ENCODE measurements around the gene NADSYN1.
"Not testable (repeated sequence)": the region's sequence is repeated elsewhere in the genome, so short reads cannot be mapped to it uniquely, and the experiment has no call there.

The NADSYN1 gene

DNA sequence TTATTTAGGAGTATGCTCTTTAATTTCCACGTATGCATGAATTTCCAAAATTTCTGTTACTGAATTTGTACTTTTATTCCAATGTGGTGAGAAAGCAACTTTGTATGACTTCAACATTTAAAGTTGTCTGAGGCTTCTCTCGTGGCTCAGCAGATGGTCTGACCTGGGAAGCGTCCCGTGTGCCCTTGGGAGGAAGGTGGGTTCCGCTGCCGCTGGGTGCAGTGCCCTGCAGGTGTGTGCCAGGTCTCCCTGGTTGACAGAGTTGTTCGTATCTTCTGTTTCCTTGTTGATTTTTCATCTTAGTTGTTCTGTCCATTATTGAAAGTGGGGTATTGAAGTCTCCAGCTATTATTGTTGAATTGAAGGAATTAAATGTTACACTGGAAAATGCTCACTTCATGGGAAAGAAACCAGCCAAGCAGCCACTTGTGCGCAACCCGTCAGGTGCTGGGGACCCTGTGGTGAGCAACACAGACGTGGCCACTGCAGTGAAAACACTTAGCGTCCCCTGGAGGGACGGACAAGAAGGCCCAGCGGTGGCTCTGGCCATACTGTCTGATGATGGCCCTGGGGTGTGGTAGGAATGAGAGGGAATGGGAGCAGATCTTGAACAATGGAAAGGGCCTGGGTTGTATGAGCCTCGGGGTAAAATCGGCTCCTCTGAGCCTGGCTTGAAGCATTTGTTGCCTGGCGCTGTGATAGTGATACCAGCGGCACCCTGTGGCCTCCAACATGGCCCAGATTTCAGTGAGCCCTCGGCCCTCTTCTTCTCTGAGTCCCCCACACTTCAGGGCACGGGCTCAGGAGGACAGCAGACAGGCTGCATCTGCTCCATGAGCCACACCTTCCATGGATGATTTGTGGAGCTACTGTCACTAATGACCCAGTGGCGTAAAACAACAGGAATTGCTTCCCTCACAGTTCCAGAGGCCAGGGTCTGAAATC lies 42.6 kb downstream of the NADSYN1 start:
- DNase-seq = no peak

DNA sequence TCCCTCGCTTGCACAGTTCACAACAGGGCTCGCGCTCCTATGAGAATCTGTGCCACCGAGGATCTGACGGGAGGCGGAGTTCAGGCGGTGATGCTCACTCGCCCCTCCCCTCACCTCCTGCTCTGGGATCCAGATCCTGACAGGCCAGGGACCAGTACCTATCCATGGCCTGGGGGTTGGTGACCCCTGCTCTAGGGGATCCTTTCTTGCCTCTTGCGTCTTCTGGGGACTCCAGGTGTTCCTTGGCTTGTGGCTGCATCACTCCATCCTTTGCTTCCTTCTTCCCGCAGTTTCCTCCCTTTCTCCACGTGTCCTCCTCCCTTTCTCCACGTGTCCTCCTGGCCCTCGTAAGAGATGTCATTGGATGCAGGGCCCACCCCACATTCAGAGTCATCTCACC lies 43.4 kb downstream of the NADSYN1 start:
- no peak for DNase-seq

DNA sequence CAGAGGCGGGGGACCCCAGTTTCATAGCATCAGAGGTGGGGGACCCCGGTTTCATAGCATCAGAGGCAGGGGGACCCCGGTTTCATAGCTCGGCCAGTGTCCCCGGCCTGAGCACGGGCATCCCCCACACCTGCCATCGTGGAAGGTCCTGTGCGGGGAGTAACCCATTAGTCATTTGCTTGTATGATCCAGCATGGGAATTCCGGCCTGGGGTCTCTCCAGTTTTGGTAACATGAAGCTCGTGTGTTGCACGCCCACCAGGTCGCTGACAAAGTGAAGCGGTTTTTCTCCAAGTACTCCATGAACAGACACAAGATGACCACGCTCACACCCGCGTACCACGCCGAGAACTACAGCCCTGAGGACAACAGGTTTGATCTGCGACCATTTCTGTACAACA lies 45.1 kb downstream of the NADSYN1 start:
- no peak for DNase-seq

DNA sequence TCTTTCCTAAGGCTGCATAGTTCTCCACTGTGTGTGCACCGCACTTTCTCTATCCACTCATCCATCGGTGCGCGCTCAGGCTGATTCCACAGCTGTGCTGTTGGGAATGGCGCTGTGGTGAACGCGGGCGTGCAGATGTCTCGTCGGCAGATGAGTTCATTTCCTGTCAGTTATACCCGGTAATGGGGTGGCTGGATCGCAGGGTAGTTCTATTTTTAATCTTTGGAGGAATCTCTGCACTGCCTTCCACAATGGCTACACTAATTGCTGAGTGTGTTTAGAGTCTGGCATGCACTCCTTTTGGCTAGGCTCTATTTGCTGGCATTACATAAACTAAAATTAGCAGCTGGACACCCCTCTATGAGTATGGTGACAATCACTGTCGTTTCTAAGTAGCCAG lies 46.1 kb downstream of the NADSYN1 start:
- DNase-seq = no peak

DNA sequence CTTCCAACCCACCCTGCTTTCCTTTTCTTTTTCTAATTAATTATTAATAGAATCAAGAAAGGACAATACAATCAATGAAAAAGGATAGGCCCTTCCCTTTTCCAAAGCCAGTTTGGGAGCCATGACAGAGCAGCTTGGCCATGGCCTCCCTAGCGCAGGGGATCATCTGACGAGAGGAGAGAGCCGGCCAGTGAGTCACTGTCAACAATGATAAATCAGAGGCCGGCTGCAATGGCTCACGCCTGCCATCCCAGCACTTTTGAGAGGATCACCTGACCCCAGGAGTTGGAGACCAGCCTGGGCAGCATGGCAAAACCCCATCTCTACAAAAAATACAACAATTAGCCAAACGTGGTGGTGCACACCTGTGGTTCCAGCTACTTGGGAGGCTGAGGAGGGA lies 46.5 kb downstream of the NADSYN1 start:
- no peak for DNase-seq

DNA sequence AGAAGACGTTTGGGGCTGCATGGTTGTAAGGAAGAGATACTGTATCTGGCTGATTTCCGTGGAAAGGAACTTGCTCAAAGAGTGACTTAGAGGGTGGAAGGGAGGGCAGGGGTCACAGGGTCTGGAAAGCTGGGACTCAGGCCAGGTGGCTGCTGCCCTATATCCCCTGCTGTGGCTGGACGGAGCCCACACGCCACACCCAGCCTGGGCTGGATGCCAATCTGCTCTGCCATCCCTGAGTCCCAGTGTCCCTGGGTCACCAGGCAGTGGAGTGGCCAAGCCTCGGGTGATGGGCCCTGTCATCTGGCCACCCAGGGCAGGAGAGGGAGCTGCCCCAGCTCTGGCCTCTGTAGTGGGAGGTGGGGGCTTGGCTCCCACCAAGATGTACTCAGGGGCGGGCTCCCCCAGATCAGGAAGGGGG lies 47.6 kb downstream of the NADSYN1 start:
- no peak for DNase-seq

DNA sequence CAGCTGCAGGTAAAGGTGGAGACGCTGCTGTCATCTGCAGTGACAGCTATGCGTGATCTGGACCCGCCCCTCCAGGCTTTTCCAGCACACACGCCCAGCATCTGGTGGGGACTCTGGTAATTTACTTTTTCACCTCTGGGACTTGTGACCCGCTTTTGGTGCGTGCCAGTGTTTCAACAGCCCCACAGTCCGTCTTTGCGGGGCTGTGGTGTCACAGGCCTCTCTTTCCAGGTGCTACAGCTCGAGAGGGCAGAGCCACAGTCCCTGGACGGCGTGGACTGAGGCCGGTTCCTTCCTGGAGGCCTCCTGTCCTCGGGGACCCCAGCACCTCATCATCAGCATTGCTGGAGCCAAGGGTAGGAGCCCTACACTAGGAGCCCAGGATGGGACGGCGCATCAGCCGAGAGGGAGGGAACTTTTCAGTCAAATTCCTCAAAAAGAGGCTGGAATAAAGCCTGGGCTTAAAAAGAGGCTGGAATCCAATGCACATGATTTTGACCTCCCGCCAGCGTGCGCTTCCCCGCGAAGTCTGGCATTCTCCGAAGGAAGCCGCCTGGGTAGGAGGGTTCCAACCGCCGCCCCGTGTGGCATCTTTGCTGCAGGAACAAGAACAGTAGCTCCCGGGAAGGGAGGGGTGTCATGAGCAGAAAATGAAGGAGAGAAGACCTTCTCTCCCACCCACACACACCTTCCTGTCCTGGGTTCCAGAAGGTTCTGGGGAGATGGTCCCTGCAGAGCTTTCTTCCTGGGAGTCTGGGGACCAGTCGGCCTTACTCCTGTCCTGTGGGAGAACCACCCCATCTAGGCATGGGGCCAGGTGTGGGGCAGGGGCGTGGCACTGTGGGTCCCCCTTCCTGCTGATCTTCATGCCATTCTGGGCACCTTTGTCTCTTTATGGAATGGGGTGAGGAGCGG lies 48.3 kb downstream of the NADSYN1 start:
- no peak for DNase-seq

DNA sequence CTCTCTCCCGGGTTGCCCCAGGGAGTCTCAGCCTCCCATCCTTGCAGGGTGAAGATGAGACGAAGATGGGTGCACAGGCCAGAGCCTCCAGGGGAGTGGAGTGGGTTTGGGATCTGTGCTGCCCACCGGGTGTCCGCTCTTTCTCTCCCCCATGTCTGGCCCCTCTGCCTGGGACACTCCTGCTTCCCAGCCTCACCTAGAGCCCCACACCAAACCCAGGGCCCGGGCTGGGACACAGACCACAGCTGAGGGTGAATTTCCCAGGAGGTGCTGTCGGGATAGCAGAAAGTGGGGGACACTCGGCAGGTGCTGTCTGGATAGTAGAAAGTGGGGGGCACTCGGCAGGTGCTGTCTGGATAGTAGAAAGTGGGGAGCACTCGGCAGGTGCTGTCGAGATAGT lies 49.0 kb downstream of the NADSYN1 start:
- DNase-seq = no peak

DNA sequence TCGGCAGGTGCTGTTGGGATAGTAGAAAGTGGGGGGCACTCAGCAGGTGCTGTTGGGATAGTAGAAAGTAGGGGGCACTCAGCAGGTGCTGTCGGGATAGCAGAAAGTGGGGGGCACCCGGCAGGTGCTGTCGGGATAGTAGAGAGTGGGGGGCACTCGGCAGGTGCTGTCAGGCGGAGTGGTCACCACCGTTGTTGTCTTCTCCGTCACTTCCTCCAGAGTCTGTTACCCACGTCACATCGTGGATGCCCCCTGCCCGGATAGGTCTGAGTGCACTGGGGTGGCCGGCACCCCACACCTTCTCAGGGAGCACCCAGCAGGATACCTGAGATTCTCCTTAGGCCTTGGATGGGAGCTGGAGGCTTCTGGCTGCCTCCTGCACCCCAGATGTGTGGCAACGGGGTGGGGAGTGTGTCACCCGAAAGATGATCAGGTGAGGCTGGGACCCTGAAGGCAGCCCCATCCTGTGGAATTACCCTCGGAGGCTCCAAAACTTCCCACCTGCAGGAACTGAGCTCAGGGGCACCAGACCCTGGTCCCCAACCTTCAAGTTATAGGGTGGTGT lies 50.0 kb downstream of the NADSYN1 start:
- DNase-seq = no peak

DNA sequence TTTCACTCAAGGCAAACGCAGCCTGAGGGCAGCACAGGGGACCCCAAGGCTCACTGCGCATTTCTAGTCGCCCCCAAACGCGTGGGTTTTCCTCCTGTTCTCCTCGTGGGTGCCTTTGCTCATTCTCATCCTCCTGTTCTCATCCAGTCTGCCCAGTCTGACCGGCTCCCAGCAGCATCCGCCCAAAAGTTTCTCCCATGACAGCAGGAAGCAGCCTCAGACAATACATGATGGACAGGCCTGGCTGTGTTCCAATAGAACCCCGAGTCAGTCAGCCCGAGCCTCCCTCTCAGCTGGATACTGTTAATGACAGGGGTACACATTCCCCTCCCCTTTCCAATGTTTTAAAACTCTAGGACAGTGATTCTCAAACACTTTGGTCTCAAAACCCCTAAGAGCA lies 51.5 kb downstream of the NADSYN1 start:
- DNase-seq = no peak

DNA sequence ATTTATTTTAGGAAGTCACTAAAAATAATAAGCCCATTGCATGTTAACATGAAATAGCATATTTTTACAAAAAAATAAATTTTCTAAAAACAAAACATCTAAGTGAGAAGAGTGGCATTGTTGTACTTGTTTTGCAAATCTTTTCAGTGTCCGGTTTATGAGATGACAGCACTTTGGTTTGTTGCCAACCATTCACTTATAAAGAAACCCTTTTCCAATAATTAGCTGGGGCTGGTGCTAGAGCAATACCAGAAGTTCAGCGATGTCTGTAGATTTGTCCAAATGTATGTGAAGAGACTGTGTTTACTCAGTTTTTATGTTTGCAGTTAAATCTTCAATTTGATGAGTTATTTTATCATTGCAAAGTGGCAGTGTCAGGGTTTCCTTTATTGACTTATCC lies 52.0 kb downstream of the NADSYN1 start:
- no peak for DNase-seq

DNA sequence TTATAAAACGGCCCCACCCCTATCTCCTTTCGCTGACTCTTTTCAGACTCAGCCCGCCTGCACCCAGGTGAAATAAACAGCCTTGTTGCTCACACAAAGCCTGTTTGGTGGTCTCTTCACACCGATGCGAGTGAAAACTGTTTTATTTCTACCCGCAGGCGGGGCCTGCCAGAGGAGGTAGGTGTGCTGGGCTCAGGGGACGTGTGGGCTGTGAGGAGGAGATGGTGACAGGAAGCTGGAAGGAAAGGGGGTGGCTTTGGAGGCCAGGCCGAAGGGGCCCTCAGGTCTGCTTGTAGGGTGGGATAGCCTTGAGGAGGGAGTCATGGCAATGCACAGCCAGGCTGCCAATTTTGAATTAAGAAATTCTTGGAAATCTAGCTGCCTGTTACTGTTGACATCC lies 52.8 kb downstream of the NADSYN1 start:
- DNase-seq = no peak

DNA sequence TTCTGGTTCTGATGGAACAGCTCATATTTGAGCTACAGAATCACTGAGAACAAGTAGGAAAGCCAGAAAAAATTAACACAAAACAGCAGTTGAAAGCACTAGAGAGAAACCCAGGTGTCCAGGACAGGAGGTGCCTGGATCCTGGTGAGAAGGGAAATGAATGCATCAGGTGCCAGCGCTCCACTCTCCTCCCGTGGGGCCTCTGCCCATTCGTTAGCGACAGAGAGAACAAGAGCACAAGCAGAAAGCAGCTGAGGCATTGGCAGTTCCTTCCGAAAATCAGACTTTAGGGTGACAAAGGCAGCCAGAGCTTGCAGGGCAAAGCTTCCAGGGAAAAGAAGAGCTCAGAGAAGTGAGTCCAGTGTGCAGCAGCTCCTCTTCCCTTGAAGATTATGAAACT lies 54.1 kb downstream of the NADSYN1 start:
- DNase-seq = no peak

DNA sequence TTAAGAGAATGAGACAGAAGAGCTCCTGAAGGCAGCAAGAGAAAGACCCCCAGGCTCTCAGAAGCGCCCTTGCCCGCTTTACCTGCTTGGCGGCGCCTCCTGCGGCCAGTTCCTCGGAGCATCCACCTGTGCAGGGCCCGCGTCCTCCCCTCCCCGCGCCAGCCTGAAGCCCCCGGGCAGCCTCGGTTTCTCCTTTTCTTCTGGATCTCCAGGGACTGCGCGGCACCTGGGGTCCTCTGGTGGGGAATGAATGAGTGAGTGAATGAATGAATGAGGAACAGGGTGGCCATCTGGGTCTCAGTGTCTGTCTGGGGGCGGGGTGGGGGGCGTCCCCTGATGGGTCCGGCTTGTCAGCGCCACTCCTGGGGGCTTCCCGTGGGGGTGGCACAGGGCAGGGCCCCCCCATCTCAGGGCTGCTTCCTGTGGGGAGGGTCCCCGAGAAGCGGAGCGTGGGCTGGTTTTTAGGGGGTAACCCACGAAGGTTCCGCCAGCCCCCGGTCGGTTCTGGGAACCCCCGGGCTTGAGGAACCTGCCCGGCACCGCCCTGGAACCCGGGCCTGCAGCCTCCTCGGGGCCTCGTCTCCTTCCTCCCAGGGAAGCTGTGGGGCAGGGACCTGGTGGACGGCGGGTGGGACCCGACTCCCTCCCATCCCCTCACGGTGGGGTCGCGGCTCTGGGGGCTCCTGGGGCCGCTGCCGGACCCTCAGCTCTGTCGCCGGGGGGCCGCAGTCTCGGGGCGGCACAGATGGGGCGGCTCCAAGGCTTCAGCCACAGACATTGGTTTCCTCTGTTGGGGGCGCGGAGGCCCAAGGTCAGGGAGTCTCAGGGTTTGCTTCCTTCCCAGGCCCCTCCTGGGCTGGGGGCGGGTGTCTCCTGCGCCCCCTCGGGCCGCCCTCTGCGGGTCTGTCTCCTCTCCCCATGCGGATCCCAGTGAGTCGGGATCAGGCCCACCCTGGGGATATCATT lies 65.8 kb downstream of the NADSYN1 start:
- DNase-seq = no peak

DNA sequence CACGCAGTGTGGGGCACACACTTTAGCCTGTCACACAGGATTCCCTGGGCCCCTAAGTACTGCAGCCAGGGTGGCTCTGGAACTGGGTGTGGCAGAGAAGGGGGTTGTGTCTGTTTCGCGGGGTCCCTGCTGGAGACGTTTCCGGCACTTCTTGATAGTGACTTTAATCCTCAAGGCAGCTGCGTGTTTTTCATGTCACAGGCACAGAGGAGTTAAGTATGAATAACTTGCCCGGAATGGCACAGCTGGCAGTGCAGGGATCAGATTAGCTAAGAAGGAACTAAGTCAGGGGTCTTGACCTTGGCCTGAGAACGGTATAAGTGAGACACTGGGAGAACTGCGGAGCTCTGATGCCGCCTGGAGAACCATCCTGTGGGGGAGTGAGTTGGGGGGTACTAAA lies 66.5 kb downstream of the NADSYN1 start:
- no peak for DNase-seq

DNA sequence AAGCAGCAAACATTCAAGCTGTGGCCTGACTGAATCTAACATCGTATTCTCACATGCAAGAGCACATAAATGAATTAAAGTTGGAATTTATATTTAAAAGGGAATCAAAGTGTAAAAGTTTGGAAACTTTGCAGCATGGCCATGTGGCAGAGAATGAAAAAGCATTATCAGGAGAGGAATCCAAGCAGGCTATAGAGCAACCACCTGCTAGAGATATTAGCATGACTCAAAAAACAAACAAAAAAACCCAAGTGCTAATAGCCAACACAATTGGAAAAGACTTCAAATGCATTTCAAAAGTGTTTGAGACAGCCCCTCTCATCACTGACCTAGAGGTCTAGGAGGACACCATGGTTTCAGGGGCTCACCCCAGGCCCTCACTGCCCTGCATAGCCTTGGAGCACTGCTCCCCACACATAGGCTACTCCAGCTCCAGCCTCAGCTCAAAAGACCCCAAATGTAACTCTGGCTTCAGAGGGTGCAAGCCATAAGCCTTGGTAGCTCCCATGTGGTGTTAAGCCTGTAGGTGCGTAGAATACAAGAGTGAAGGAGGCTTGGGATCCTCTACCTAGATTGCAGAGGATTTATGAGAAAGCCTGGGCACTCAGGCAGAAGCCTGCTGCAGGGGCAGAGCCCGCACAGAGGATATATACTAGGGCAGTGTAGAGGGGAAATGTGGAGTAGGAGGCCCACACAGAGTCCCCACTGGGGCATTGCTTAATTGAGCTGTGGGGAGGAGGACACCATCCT lies 72.4 kb downstream of the NADSYN1 start:
- no peak for DNase-seq

DNA sequence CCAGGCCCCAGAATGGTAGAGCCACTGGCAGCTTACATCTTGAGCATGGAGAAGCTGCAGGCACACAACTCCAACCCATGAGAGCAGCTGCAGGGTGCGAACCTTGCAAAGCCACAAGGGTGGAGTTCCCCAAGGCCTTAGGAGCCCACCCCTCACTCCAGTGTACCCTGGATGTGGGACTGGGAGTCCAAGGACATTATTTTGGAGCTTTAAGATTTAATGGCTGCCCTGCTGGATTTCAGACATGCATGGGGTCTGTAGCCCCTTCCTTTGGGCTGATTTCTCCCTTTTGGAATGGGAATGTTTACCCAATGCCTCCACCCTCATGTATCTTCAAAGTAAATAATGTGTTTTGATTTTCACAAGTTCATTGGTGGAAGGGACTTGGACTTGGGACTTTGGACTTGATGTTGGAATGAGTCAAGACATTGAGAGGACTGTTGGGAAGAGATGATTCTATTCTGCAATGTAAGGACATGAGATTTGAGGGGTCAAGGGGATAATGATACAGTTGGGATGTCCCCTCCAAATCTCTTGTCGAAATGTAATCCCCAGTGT lies 73.0 kb downstream of the NADSYN1 start:
- no peak for DNase-seq

DNA sequence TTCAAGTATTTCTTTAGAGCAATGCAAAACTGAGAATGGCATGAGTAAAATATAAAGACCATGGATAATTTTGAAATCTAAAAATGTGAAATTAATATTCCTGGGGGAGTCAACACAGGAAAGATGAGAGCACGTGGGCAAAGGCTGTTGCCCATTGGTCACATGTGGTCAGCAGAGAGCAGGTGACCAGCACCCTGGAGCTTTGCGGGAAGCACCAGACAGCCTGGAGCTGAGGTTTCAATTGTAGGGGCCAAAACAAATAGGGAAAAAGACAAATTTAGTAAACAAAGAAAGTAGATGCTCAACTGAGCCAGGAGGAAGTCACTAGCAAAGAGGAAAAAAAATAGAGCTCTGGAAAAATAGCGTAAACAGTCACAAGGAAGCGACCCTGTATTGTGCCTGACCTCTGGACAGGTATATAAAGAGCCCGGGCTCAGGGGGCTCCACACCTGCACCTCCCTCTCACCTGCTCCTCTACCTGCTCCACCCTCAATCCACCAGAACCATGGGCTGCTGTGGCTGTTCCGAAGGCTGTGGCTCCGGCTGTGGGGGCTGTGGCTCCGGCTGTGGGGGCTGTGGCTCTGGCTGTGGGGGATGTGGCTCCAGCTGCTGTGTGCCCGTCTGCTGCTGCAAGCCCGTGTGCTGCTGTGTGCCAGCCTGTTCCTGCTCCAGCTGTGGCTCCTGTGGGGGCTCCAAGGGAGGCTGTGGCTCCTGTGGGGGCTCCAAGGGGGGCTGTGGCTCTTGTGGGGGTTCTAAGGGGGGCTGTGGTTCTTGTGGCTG lies 74.0 kb downstream of the NADSYN1 start, which contains the start of gene KRTAP5-7:
TSS of gene KRTAP5-7 (plus strand) at position 472 of the 780 bp plus-strand sequence. CDS start at position 506, 34 bp downstream.
- DNase-seq = not testable (repeated sequence)

DNA sequence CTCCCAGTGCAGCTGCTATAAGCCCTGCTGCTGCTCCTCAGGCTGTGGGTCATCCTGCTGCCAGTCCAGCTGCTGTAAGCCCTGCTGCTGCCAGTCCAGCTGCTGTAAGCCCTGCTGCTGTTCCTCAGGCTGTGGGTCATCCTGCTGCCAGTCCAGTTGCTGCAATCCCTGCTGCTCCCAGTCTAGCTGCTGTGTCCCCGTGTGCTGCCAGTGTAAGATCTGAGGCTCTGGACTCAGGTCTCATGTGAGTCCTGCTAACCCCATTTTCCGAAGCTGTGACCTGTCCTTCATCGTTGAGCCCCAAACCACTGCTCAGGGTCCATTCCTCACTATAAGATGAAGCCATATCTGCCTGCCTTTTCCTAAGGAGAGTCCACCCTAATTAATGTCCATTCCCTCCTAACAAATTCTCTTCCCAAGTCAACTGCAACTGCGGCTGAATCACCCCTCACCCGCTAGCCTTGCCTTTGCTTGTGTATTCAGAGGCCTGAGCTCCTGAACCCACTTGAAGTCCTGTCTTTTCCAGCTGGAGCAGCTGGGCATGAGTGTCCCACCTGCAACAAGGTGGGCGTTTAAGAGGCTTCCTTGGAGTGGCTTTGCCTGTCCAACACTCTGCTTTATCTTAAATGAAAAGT lies 74.7 kb downstream of the NADSYN1 start:
- no peak for DNase-seq

DNA sequence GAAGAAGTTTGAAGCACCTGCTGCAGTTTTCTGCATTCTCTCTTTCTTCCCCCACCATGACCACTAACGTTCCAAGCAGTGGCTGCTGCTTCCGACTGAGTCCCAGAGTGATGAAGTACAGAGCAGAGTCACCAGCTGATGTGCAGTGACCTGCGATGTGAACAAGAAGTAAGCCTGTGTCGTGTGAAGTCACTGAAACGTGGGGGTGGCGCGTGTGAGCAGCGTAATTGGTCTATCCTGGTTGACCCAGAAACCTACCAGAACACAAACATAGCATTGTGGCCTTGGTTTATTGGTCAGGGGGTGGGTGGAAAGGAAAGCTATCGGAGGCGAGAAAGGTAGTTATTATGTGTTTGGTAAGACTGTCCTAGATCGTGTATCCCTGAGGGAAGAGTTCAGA lies 77.6 kb downstream of the NADSYN1 start:
- no peak for DNase-seq

Data from activated CD4-positive, CD25-positive, alpha-beta regulatory T cell treated with anti-CD3 and anti-CD28 coated beads, Interleukin-2, amount 50 U/mL, for 72 hours (primary cell).